ENCODE data around the gene CPEB4. TPM values are rescaled to one million over a fixed set of nuclear protein-coding genes. Genes with fewer than 3 reads are reported as not detected.

CPEB4 gene
- total and polyA plus RNA-seq, 2 donors: 22.1 to 26.4 TPM

- Histone ChIP-seq H3K4me1 (ENCODE audit: insufficient read depth) (no peaks in the 10 kb centered on the region), H3K27ac (ENCODE audit: low read depth) (no peak overlapping the region), H3K36me3 (ENCODE audit: insufficient read depth) (no peaks in the 10 kb centered on the region), H3K4me3 (ENCODE audit: low read depth, low read length) (no peak overlapping the region)
- 97% methylated on average over 17 of the region's 17 CpGs for WGBS
- DNase-seq (ENCODE audit: extremely low spot score): no peak
Observed at GRCh38 chr5:173866858-173867679, 21.1 kb upstream of the CPEB4 start.

- Histone ChIP-seq H3K36me3 (ENCODE audit: insufficient read depth) (no peaks in the 10 kb centered on the region), H3K4me3 (ENCODE audit: low read depth, low read length) (no peak overlapping the region), H3K27ac (ENCODE audit: low read depth) (no peak overlapping the region), H3K4me1 (ENCODE audit: insufficient read depth) (no peaks in the 10 kb centered on the region)
- WGBS: 62% methylated on average over 7 of the region's 7 CpGs
- DNase-seq (ENCODE audit: extremely low spot score): peak; percentile 46
Observed at GRCh38 chr5:173868096-173868880, 19.9 kb upstream of the CPEB4 start.

- no peak overlapping the region for H3K4me3 ChIP-seq (ENCODE audit: low read depth, low read length)
- H3K27ac ChIP-seq (ENCODE audit: low read depth): no peak overlapping the region
- 45% methylated on average over 4 of the region's 4 CpGs for WGBS
- H3K4me1 ChIP-seq (ENCODE audit: insufficient read depth): no peaks in the 10 kb centered on the region
- no peak for DNase-seq (ENCODE audit: extremely low spot score)
- H3K36me3 ChIP-seq (ENCODE audit: insufficient read depth): no peaks in the 10 kb centered on the region
Observed at GRCh38 chr5:173869316-173869715, 18.8 kb upstream of the CPEB4 start.

- DNase-seq (ENCODE audit: extremely low spot score): no peak
- Histone ChIP-seq H3K27ac (ENCODE audit: low read depth) (no peak overlapping the region), H3K4me3 (ENCODE audit: low read depth, low read length) (no peak overlapping the region), H3K36me3 (ENCODE audit: insufficient read depth) (no peaks in the 10 kb centered on the region), H3K4me1 (ENCODE audit: insufficient read depth) (no peaks in the 10 kb centered on the region)
- WGBS: 80% methylated on average over 9 of the region's 9 CpGs
Observed at GRCh38 chr5:173872957-173873305, 15.2 kb upstream of the CPEB4 start.

GRCh38 chr5:173873306-173873922 lies 14.7 kb upstream of the CPEB4 start:
- Histone ChIP-seq H3K36me3 (ENCODE audit: insufficient read depth) (no peaks in the 10 kb centered on the region), H3K4me1 (ENCODE audit: insufficient read depth) (no peaks in the 10 kb centered on the region), H3K4me3 (ENCODE audit: low read depth, low read length) (no peak overlapping the region), H3K27ac (ENCODE audit: low read depth) (no peak overlapping the region)
- no peak for DNase-seq (ENCODE audit: extremely low spot score)
- WGBS: 91% methylated on average over 4 of the region's 4 CpGs

GRCh38 chr5:173875189-173875588 lies 13.0 kb upstream of the CPEB4 start:
- Histone ChIP-seq H3K4me3 (ENCODE audit: low read depth, low read length) (no peak overlapping the region), H3K36me3 (ENCODE audit: insufficient read depth) (no peaks in the 10 kb centered on the region), H3K27ac (ENCODE audit: low read depth) (no peak overlapping the region), H3K4me1 (ENCODE audit: insufficient read depth) (no peaks in the 10 kb centered on the region)
- WGBS: 79% methylated on average over 1 of the region's 1 CpG
- no peak for DNase-seq (ENCODE audit: extremely low spot score)

- DNase-seq (ENCODE audit: extremely low spot score): no peak
- WGBS: 75% methylated on average over 5 of the region's 5 CpGs
- Histone ChIP-seq H3K27ac (ENCODE audit: low read depth) (no peak overlapping the region), H3K4me3 (ENCODE audit: low read depth, low read length) (no peak overlapping the region), H3K4me1 (ENCODE audit: insufficient read depth) (no peaks in the 10 kb centered on the region), H3K36me3 (ENCODE audit: insufficient read depth) (no peaks in the 10 kb centered on the region)
Observed at GRCh38 chr5:173878224-173878967, 9.8 kb upstream of the CPEB4 start.

- no peak for DNase-seq (ENCODE audit: extremely low spot score)
- Histone ChIP-seq H3K36me3 (ENCODE audit: insufficient read depth) (no peaks in the 10 kb centered on the region), H3K4me3 (ENCODE audit: low read depth, low read length) (no peak overlapping the region), H3K27ac (ENCODE audit: low read depth) (no peak overlapping the region), H3K4me1 (ENCODE audit: insufficient read depth) (no peaks in the 10 kb centered on the region)
- WGBS: 75% methylated on average over 5 of the region's 5 CpGs
Observed at GRCh38 chr5:173880306-173880985, 7.7 kb upstream of the CPEB4 start.

- no peak for DNase-seq (ENCODE audit: extremely low spot score)
- Histone ChIP-seq H3K4me1 (ENCODE audit: insufficient read depth) (no peaks in the 10 kb centered on the region), H3K36me3 (ENCODE audit: insufficient read depth) (no peaks in the 10 kb centered on the region), H3K27ac (ENCODE audit: low read depth) (no peak overlapping the region), H3K4me3 (ENCODE audit: low read depth, low read length) (no peak overlapping the region)
- WGBS: 90% methylated on average over 6 of the region's 6 CpGs
Observed at GRCh38 chr5:173881811-173882575, 6.2 kb upstream of the CPEB4 start.

GRCh38 chr5:173882632-173883031 lies 5.5 kb upstream of the CPEB4 start:
- H3K4me3 ChIP-seq (ENCODE audit: low read depth, low read length): no peak overlapping the region
- H3K36me3 ChIP-seq (ENCODE audit: insufficient read depth): no peaks in the 10 kb centered on the region
- no peaks in the 10 kb centered on the region for H3K4me1 ChIP-seq (ENCODE audit: insufficient read depth)
- no peak overlapping the region for H3K27ac ChIP-seq (ENCODE audit: low read depth)
- DNase-seq (ENCODE audit: extremely low spot score): no peak

- no peaks in the 10 kb centered on the region for H3K36me3 ChIP-seq (ENCODE audit: insufficient read depth)
- 84% methylated on average over 3 of the region's 3 CpGs for WGBS
- DNase-seq (ENCODE audit: extremely low spot score): no peak
- no peaks in the 10 kb centered on the region for H3K4me1 ChIP-seq (ENCODE audit: insufficient read depth)
- H3K4me3 ChIP-seq (ENCODE audit: low read depth, low read length): no peak overlapping the region
- no peak overlapping the region for H3K27ac ChIP-seq (ENCODE audit: low read depth)
Observed at GRCh38 chr5:173883347-173883924, 4.7 kb upstream of the CPEB4 start.

- whole genome bisulfite sequencing: 55% methylated on average over 2 of the region's 2 CpGs
- Histone ChIP-seq H3K4me1 (ENCODE audit: insufficient read depth) (no peaks in the 10 kb centered on the region), H3K4me3 (ENCODE audit: low read depth, low read length) (no peak overlapping the region), H3K27ac (ENCODE audit: low read depth) (no peak overlapping the region), H3K36me3 (ENCODE audit: insufficient read depth) (no peaks in the 10 kb centered on the region)
- no peak for DNase-seq (ENCODE audit: extremely low spot score)
Observed at GRCh38 chr5:173884402-173885053, 3.6 kb upstream of the CPEB4 start.
